NCI-H1436 (cell line): ENCODE data around the gene SLC38A9.

Source experiments
- DNase-seq: peaks from one replicate; lab custom pipeline; 2025; lab: John Stamatoyannopoulos, UW

The SLC38A9 gene

GRCh38 chr5:55649963-55650362 lies 62.2 kb downstream of the SLC38A9 start:
- DNase-seq = no peak

GRCh38 chr5:55645304-55645703 lies 66.8 kb downstream of the SLC38A9 start:
- no peak for DNase-seq

DNA sequence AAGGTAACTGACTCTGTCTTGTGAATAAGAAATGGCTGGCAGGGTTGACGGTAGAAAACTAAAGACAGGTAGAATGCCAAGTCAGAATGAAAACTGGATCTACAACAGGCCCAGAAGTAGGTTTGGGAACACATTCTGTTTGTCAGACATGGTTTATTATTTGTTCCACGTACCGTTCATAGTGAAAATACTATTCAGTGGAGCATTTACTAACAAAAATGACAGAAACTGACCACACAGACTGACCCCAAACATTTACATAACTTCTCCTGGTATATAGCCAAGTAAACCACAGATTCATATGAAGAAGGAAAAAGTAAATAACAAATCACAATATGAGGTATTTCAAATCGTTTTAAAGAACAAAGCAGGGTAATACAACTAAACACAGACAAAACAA lies 73.7 kb downstream of the SLC38A9 start:
- DNase-seq = no peak

- no peak for DNase-seq
These were observed 74.1 kb downstream of the SLC38A9 start for GRCh38 chr5:55638051-55638450.

DNA sequence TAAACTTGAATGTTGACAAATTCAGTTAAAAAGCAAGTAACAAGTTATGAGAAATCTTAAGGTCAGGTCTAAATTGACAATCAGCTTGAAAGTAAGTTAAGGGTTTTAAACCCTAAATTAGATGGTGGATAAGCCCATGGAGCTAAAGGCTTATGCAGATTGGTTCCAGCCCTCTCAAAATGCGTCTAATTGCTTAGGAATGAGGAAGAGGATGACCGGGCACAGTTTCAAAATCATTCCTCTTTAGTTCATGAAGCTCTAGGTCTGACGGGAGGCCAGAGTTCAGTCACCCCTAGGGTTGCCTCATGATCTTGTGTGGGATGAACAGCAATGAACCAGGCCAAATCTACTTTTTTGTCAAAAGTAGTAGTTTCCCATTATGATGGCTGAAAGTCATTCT lies 75.4 kb downstream of the SLC38A9 start:
- no peak for DNase-seq

GRCh38 chr5:55636177-55636576 lies 75.9 kb downstream of the SLC38A9 start:
- no peak for DNase-seq

DNA sequence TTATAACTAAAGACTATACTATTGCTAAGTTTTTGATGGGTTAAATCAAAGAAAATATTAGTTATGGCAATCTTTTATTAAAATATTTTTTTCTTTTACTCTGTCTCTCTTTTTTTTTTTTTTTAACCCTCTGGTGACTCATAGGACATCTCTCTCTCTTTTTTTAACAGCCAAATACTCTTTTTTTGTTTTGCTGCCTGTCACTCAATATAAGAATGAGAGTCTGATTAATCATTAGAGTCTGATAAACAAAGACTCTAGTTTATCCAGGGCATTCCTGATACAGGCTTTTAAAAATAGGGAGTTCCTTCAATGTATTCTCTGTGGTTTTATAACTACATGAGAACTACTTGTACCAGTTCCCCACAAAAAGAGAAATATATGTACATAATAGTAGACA lies 77.3 kb downstream of the SLC38A9 start:
- no peak for DNase-seq

- no peak for DNase-seq
These were observed 77.8 kb downstream of the SLC38A9 start for GRCh38 chr5:55634209-55634805.

- no peak for DNase-seq
These were observed 78.4 kb downstream of the SLC38A9 start for GRCh38 chr5:55633574-55634208.

GRCh38 chr5:55629815-55630214 lies 82.3 kb downstream of the SLC38A9 start:
- no peak for DNase-seq

DNA sequence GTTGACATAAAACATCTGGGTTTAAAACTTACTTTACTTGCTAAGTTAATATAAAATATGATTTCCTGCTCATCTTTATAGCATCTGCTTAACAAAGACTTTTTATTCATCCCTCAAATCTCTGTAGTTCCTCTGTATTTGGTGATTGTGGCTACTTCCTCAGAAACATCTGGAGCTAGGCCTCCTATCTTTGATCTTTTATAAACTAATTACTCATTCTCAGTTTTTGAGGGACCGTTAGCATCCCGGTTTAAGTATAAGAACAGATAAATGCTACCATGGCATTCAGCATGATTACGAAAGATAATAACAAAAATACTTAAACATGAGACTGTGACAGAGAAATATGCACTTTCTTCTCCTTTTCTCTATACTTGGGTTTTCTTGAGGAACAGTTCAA lies 85.3 kb downstream of the SLC38A9 start:
- DNase-seq = no peak

DNA sequence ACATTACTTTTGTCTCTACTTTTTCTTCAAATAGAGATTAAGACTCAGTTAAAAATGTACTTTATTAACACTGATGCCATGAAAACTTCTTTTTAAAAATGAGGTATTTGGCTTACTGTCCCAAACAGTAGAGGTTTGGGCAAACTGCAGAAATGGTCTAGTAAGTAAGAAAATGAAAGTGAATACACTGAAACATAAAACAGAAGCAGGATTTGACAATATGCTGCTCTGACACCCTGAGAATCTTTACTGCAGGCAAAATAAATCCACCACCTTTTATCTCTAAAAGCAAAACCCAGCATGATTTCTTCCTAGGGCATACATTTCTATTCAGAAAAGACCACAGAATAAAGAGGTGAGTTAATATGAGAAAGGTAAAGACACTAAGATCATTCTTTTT lies 86.2 kb downstream of the SLC38A9 start:
- DNase-seq = no peak

DNA sequence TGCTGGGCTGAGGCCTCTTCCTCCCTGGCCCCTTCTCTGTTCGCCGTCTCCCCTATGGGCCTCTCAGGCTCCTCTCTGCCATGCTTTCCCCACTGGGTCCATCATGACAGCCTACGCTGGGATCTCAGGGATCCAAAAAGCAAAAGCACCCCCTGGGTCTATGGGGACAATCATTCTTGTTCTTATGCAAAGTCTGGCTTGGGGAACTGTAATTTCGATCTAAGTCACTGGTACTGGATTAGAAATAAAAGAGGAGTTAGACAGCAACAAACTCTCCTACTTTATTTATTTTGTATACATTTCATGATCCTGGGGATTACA lies 86.6 kb downstream of the SLC38A9 start:
- DNase-seq = no peak

- no peak for DNase-seq
These were observed 87.1 kb downstream of the SLC38A9 start for GRCh38 chr5:55624841-55625588.

- DNase-seq = no peak
These were observed 88.3 kb downstream of the SLC38A9 start for GRCh38 chr5:55623789-55624188.

DNA sequence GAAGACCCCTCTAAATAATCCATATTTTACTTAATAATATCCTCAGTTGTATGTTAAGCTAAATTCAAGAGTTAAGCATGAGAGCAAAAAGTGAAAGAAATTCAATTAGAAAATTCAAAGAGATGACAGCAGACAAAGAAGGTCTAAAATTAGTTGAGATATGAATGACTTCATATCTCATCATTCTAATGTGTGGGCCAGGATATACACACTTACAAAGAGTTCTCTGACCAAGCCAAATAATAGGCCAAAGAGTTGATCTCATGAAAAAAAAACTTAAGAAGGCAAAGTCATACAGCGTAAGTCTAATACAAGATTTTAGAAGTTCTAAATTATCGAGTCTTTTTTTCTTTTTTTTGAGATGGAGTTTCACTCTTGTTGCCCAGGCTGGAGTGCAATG lies 89.7 kb downstream of the SLC38A9 start:
- DNase-seq = no peak

DNA sequence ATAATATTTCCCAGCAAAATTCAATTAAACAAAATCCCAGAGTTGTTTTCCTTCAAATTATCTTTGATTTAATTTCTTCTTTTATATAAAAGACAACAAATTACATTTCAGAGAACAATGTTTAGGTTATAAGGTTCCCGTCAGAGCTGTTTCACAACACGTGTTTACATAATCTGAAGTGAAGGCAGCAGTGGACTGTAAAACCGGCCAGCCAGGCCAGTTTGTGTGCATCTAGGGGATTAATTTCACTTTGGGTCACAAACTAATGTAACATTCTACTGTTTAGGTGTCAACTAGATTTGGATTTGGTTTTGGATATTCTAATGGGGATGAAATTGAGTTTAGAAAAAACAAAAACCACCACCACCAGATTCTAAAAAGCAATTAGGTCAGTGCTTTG lies 90.9 kb downstream of the SLC38A9 start:
- DNase-seq = no peak

DNA sequence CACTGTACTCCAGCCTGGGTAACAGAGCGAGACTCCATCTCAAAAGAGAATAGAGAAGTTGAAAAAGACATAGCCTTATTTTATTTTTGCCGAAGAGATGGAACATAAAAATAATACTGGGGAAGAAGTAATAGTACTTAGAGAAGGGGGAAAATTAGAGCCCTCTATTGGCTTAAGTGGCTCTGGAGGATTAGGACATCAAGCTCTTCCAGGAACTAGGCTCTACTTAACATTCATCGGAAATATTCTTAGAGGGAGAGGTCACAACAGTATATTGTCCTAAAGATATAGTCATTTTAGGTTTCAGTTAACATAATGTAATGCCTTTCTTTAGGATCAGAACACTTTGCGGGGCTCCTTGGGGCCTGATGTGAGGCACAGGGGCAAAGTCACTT lies 91.4 kb downstream of the SLC38A9 start:
- no peak for DNase-seq

DNA sequence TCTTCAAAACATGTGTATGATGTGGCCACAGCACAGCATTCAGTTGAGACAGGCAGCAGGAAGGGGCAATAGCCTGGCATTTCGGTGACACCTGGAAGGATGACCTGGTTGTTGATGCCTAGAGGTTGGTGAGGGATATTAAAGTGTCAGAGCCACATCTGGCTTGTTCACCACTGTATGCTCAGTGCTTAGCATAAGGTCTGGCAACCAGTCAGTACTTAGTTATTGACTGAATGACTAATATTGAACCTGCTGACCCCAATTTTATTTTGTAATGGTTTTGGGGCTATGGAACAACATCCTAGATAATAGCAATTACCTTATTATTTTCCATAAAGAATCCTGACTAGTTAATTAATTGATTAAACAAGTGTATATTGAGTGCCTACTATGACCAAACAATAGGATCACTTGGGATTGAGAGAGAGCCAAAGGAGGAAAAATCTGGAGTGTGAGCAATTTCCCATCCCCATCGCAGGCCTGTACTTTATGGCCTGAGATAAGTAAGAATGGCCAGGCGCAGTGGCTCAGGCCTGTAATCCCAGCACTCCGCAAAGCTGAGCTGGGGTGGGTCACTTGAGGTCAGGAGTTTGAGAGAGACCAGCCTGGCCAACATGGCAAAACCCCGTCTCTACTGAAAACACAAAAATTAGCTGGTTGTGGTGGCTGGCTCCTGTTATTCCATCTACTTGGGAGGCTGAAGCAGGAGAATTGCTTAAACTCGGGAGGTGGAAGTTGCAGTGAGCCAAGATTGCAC lies 91.9 kb downstream of the SLC38A9 start:
- DNase-seq = no peak

GRCh38 chr5:55618318-55618717 lies 93.8 kb downstream of the SLC38A9 start:
- DNase-seq = no peak

- no peak for DNase-seq
These were observed 98.8 kb downstream of the SLC38A9 start for GRCh38 chr5:55613112-55613868.

GRCh38 chr5:55610542-55610941 lies 101.6 kb downstream of the SLC38A9 start:
- DNase-seq = no peak
